Activated CD4-positive, alpha-beta T cell treated with anti-CD3 and anti-CD28 coated beads, Interleukin-10, Interleukin-2, amounts not matched to agents 100 ng/mL and 50 ng/mL, durations not matched to agents 16 hours and 8 hours (primary cell): ENCODE results near the gene PRKCI.
"Not testable (repeated sequence)": the region's sequence is repeated elsewhere in the genome, so short reads cannot be mapped to it uniquely, and the experiment has no call there.

Source experiments
- DNase-seq: peaks from one replicate; pipeline ENCODE4 v3.0.0-alpha.2; 2020

PRKCI gene

DNA sequence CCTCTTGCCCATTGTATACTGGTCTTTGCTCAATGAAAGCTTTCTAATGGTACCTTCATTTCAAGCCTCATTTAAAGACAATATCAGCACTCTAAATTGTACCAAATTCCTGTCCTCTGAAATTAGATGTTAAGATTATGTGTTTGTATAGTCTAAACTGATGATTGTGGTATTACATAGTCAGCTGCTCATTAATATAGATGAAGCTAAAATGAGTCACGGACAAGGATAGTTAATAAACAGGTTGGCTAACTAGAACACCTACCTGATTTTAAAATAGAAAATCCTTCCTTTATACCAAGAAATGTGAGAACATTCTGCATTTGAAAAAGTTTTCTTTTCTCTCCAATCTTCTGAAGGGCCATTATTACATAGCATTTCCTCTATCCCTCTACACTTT is 2.9 kb downstream of the PRKCI start:
- no peak for DNase-seq

DNA sequence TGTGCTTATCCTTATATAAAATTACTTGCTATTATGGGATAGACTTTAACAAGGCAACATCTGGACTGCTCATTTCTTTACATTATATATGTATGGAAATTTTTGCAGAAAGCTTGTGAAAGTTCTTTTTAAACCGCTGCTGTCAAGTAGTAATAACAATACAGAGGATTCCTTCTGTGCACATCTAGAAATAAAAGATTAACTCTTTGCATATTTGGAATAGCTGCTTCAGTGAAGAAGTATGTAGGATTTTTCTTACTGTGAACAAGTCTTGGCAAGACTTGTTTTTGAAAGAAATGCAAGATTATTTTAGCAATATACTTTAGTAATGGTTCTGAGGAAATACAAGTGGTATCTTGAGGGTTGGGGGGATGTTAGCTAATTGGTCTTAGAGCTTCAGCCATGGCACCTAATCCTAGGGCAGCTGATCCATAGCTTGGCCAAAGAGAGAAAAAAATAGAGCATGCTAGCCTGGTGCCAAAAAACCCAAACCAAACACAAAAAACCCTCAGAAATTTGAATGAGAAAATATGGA is 4.3 kb downstream of the PRKCI start:
- no peak for DNase-seq

DNA sequence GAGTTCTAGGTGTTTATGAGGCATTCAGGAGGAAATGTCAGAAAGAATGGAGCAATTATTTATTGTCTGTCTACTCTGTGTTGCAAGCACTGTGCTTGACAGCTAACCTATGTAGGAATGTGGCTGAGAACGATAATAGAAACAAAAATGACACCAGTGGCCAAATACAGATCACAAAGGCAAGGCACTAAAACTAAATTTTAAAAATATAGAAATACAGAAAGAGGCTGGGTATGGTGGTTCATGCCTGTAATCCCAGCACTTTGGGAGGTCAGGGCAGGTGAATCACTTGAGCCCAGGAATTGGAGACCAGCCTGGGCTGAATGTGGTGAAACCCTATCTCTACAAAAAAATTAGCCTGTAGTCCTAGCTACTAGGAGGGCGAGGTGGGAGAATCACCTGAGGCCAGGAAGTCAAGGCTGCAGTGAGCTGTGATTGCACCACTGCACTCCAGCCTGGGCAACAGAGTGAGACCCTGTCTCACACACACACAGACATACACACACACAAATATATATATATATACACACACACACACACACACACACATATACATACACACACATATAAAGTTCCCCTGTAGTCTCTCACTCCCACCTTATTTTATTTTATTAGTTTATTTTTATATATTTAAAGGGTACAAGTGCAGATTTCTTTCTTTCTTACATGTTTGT is 6.0 kb downstream of the PRKCI start:
- no peak for DNase-seq

DNA sequence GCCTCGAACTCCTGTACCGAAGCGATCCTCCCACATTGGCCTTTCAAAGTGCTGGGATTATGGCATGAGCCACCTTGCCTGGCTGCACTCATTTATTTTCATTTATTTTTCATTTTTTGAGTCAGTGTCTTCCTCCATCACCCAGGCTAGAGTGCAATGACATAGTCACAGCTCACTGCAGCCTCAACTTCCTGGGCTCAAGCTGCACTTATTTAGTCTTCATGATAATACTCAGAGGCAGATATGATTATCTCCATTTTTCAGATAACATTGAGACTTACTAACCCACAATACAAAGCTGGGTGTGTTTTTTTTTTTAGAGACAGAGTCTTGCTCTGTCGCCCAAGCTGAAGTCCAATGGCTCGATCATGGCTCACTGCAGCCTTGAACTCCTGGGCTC is 10.0 kb downstream of the PRKCI start:
- DNase-seq = no peak

DNA sequence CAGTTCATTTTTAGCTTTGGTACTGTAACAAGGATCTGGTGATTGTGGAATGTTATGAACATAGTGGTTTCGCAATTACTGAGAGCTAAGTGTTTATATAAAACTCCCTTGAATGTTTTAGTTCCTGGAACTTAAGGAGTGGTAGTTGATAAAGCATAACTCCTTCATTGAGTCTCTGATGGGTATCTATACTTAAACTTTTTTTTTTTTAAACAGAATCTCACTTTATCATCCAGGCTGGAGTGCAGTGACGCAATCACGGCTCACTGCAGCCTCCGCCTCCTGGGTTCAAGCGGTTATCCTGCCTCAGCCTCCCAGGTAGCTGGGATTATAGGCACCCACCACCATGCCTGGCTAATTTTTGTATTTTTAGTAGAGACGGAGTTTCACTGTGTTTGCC is 11.3 kb downstream of the PRKCI start:
- no peak for DNase-seq

DNA sequence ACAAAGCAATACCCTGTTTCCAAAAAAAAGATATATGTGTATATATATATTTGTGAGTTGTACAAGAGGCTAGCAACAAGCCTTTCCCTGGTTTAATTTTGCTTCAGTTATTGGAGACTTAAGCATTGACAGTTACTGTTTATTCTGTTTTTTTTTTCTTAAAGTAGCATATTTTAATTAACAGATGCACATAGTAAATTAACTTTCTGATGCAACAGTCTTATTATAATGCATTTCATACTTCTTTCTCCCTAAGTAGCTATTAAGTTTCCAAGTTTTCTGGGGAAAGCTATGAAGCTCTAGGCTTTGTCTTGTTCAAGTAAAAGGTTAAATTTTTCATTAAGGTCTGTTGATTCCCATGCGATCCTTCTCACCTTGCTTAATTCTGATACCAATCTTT is 17.9 kb downstream of the PRKCI start:
- DNase-seq = no peak

DNA sequence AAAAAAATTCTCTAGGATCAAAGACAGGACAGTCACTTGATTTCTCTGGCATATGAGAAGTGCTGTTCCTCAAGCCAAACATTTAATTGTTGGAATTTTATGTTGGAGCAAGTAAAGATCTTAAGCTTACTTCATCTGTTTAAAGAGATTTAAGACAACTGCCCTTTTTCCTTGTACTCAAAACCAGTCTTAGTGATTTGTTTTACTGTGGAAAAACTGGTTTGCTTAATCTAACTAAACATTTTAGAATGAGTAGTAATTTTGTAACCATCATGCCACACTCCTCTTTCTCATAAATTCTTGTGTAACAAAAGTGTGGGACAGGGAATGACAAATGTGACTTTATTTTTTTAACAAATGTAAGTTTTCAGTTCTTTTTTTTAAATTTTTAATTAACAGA is 18.4 kb downstream of the PRKCI start:
- DNase-seq = no peak

DNA sequence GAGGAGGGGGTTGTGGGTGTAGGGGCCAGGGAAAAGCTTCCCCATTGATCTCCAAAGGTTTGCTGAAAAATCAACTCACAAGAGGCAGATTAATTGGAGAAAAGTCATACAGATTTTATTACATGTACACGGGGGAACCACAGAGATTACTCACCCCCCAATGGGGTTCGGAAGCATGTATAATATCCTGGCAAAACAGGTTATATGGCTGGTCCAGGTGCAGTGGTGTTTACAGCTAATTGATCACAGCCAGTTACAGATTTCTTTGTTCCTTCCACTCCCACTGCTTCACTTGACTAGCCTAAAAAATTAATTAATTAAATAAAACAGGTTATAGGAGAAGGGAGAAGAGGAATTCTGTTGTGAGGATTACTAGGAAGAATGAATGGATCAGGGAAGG is 22.4 kb downstream of the PRKCI start:
- DNase-seq = no peak

DNA sequence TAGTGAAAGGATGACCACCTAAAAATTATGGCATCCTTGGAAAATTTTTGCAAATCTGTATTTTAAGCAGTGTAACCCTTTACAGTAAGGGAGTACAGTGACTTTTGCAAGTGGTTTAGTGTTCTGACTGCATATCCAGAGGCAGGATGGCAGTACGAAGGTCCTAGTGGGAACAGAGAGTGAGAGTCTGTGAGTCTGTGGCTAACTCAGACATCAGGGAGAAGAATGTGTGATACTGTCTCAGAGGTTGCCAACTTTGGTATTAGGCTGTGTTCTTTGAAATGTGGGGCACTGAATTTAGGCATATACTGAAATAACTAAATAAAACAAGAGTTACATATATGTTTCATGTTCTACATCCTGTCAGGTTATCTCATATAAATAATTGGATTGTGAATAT is 25.7 kb downstream of the PRKCI start:
- peak; percentile 9 for DNase-seq

DNA sequence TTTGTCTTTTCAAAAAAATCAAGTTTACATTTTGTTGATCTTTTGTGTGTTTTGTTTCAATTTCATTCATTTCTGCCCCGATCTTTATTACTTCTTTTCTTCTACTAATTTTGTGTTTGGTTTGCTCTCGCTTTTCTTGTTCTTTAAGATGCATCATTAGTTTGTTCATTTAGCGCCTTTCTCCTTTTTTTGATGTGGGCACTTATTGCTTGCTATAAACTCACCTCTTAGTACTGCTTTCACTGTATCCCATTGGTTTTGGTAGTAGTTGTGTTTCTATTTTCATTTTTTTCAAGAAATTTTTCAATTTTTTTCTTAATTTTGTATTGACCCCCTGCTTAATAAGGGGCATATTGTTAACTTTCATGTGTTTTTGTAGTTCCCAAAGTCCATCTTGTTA is 34.4 kb downstream of the PRKCI start:
- peak; percentile 40 for DNase-seq

DNA sequence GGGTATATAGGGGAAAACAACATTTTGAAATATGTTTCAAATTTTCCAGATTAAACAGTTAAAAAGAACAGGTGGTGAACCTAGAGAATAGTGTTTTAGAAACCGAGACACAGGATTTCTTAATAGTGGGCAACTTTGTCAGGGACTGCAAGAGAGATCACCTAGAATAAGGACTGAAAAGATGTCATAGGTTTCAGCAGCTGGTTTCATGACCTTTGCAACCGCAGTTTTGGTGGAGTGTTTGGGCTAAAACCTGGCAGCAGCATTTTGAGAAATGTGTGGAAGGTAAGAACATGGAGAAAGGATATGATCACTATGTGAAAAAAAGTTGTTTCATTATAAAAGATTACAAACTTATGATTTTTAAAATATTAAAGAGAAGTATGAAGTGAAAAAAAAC is 34.9 kb downstream of the PRKCI start:
- peak; percentile 46 for DNase-seq

DNA sequence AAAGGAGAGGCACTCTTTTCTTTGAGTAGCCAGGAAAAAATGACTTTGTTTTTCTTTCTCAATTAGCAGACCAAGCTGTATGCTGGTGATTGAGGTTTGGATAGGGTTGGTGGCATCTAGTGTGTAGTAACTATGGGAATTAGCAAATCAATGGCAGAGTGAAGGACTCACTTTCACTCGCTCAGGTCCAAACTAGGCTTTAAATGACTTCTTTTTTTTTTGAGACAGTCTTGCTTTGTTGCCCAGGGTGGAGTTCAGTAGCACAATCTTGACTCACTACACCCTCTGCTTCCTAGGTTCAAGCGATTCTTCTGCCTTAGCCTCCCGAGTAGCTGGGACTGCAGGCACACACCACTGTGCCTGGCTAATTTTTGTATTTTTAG is 35.9 kb downstream of the PRKCI start:
- peak; percentile 13 for DNase-seq

DNA sequence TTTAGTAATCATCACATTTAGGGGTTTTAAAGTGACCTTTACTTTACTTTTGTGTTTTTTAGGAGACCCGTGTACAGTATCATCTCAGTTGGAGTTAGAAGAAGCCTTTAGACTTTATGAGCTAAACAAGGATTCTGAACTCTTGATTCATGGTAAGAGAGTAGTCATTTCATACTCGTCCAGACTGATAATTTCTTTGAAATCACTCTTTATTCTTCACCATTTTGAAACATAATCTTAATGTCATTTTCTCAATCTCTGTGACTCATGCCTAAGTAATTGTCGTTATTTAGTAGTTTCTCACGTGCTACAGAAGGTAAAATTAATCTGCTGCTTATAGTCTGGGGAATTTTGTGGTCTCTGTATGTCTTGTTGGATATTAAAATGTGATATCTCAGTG is 37.7 kb downstream of the PRKCI start:
- DNase-seq = peak; percentile 28

DNA sequence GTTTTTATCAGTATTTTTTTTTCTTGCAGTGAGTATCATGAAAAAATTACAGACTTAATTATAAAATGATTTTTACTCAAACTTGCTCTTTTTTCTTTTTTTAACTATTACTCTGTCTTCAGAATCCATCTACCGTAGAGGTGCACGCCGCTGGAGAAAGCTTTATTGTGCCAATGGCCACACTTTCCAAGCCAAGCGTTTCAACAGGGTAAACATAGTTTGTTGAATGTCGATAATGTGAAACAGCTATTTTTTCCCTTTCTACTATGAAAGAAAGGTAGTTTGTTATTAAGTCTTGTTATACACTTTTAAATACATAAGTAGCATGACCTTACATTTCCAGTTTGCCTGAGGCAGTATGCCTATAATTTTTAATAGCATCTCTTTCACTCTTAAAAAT is 45.6 kb downstream of the PRKCI start:
- no peak for DNase-seq

DNA sequence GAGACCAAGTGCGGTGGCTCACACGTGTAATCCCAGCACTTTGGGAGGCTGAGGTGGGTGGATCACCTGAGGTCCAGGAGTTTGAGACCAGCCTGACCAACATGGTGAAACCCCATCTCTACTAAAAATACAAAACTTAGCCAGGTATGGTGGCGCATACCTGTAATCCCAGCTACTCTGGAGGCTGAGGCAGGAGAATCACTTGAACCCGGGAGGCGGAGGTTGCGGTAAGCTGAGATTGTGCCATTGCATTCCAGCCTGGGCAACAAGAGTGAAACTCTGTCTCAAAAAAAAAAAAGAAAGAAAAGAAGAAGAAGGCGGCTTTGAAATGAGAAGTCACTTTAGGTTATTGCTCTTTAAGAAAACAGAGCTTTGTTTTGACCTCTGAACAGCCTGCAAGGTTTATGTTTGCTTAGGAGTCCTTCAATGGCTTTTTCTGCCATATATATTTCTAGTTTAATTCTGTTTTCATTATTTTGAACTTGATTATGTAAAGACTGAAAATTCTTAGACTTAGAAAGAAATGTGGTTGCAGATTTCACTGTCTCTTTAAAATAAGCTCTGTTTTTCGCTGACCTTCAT is 47.5 kb downstream of the PRKCI start:
- DNase-seq = not testable (repeated sequence)

DNA sequence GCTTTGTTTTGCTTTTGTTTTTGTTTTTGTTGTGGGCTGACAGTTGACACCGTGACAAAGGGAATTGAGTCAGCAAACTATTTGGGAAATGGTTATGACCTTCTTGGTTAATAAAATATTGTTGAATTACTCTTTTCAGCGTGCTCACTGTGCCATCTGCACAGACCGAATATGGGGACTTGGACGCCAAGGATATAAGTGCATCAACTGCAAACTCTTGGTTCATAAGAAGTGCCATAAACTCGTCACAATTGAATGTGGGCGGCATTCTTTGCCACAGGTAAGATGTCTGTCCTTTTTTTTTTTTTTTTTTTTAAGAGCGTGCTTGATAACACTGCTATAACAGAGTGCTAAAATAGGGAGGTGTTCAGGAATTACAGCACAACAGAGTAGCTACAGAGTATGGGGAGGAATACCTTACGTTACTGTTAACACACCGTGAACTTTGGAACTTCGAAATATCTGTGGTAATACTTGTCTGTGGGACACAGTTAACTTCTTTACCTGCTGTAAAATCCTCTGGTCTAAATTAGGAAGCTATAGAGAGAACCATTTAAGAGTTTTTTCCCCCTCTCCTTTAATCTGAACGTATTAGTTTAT is 48.2 kb downstream of the PRKCI start:
- DNase-seq = no peak

DNA sequence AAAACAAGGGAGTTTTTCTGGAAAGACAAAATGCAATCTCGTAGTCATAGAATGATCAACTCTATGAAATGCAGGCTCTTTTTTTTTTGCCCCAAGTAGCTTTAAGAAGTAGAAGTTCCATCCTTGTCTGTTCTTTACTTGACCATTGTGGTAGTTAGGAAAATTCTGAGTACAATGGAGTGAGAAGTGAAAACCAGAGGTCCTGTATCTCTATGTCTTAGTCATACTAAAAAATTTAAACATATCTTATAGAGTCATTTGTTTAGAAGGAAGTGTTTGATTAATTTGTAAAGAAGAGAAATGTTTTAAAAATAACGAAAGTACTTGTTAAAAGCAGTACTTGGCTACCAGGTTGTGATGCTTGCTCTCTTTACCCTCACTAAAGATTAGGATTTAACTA is 52.4 kb downstream of the PRKCI start:
- peak; percentile 6 for DNase-seq

DNA sequence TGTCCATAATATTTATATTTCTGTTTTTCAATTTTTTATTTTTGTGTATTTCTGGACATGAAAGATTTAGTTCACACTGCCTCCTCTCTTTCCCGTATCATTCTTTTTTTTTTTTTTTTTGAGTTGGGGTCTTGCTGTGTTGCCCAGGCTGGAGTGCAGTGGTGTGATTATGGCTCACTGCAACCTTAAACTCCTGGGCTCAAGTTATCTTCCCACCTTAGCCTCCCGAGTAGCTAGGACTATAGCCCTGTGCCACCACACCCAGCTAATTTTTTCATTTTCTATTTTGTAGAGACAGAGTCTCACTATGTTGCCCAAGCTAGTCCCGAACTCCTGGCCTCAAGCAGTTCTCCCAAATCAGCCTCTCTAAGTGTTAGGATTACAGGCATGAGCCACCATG is 53.6 kb downstream of the PRKCI start:
- no peak for DNase-seq

DNA sequence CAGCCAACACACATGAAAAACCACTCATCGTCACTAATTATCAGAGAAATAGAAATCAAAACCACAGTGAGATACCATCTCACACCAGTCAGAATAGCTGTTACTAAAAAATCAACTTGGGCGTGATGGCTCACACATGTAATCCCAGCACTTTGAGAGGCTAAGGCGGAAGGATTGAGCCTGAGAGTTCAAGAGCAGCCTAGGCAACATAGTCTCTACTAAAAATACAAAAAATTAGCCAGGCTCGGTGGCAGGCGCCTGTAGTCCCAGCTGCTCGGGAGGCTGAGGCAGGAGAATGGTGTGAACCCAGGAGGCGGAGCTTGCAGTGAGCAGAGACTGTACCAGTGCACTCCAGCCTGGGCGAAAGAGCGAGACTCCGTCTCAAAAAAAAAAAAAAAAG is 55.1 kb downstream of the PRKCI start:
- DNase-seq = peak; percentile 35

DNA sequence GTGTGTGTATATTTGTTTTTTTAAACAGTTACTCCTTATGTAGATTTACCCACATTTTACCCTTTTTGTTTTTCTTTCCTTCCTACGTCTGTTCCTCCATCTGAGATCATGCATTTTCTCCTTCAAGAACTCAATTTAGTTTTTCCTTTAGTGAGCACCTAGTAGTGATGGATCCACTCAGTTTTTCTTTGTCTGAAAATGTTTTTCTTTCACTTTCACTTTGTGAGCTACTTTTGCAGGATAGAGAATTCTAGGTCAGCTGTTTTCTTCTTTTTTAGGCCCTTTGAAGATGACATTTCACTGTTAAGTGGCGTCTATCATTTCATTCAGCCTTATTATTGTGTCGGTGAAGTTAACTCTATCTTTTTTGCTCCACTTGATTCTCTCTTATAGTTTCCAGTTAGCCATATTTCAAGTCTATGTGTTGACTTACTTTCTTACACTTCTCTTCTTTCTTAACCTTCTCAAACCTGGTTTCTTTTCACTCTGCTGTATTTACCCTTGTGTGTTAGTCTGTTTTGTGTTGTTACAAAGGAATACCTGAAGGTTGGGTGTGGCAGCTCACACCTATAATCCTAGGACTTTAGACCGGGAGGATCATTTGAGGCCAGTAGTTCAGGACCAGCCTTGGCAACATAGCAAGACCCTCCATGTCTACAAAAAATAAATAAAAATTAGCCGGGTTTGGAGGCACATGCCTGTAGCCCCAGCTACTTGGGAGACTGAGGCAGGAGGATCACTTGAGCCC is 55.8 kb downstream of the PRKCI start:
- peak; percentile 16 for DNase-seq

DNA sequence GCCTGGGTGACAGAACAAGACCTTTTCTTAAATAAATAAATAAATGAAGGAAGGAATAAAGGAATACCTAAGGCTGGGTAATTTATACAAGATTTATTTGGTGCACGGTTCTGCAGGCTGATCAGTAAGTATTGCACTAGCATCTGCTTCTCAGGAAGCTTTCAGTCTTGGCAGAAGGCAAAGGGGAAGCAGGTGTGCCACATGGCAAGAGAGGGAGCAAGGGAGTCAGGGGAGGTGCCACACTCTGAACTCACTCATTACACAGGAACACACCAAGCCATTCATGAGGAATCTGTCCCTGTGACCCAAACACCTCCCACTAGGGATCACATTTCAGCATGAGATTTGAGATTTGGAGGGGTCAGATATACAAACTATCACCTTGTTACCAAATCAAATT is 56.4 kb downstream of the PRKCI start:
- no peak for DNase-seq

DNA sequence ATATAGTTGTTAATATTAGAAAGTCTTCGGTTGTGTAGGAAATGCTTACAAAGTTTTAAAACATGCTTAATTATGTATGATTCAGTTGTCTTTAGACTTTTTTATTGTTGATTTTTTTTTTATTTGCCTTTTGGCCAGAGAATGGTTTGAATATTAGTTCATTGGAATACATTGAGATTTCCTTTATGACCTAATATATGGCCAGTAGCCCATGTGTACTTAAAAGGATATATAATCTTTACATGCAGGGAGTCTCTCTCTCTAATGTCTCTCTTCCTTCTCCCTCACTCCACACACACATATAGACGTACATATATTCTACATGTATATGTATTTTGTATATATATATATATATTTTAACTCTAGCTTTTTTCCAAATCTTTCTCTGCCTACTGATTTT is 68.0 kb downstream of the PRKCI start:
- DNase-seq = no peak

DNA sequence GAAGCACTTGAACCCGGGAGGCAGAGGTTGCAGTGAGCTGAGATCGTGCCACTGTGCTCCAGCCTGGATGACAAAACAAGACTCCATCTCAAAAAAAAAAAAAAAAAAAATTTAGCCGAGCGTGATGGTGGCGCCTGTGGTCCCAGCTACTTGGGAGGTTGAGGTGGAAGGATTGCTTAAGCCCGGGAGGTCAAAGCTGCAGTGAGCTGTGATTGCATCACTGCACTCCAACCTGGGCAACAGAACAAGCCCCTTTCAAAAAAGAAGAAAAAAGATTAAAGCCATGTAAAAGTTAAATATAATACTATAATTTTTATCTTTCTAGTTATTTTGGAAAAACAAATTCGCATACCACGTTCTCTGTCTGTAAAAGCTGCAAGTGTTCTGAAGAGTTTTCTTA is 73.4 kb downstream of the PRKCI start:
- no peak for DNase-seq

DNA sequence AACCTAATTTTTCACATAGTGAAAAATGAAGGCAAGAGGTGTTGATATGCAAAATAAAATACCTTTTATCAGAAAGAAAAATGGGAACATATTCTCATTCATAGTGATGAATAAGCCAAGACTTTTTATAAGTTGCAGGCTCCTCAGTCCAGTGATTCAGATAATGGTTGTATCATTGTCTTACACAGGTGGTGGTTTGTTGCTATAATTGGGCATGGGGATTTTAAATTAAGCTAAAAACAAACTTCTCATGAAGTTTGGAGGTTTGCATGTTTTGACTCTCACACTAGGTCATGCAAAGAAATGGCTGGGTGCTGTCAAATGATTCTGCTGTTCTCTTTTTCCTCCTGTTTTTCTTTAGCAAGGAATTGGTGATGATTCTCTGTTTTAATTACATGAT is 74.5 kb downstream of the PRKCI start:
- DNase-seq = no peak
